GM18858 (cell line): ENCODE data around the gene UBTFL1.
"Not testable (repeated sequence)": the region's sequence is repeated elsewhere in the genome, so short reads cannot be mapped to it uniquely, and the experiment has no call there.

ENCODE experiments used
- ATAC-seq: cut with Tn5 transposase; IDR thresholded peaks from one replicate; pipeline ENCODE4 v1.9.1; 2021; ENCODE audit not compliant: unreplicated experiment

Gene UBTFL1

DNA sequence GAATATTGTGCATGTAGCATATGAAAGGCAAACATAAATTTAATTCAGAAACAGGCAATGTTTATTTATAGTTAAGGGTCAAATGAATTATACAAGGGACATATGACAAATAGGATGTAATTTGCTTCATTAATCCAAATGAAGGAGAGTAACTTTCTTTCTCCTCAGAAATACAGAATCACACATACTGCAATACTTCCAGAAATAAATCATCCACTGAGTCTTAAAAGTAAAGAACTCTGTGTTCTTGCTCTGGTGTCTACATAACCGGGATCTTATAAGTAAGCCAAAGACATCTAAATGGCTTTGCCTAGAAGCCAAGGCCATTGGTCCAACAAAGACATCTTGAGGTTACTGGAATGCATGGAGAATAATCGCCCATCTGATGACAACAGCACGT, at the start of gene UBTFL1:
UBTFL1 (plus strand) TSS at position 301 of the 400 bp plus-strand sequence; CDS start at position 301, 0 bp downstream.
- ATAC-seq = not testable (repeated sequence)

GRCh38 chr11:90051591-90052209, 34.0 kb upstream of the UBTFL1 start:
- ATAC-seq = not testable (repeated sequence)

DNA sequence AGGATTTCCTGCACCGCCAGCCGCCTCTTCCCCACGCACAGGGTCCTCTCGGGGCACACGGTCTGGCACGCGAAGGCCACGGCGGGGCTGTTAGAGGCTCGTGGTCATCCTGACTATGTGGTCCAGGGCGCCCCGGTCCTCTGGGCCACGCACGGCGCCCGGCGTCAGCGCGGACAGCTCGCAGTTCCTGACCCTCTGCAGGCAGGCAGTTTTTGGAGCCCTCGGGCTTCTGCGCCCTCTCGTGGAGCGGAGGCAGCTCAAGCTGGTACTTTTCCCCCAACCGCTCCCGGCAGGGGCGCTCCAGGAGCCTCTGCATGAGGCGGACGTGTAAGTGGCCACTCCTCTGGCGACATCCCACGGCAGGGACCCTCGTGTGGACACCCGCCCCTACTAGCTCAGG, 33.4 kb upstream of the UBTFL1 start:
- not testable (repeated sequence) for ATAC-seq

DNA sequence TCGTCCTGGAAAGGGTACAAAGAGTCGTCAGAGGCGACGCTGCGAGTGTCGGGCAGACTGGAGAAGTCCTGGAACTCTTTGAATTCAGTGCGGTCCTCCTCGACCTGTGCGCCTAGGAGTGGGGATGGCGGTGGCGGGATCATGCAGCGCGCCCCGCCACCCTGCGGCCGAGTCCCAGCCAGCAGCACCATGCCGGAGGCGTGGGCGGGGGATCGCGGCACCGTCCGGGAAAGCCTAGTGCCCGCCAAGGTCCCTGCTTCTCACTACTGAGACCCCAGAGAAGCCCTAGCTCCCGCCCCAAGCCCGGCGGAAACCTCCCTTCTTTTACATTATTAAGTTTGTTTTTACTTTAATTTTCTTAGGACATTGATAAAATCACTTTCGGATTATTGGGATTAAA, 32.2 kb upstream of the UBTFL1 start:
- ATAC-seq = not testable (repeated sequence)

- not testable (repeated sequence) for ATAC-seq
Observed at GRCh38 chr11:90088731-90089130, 3.0 kb downstream of the UBTFL1 start.

GRCh38 chr11:90095230-90095924, 9.6 kb downstream of the UBTFL1 start:
- ATAC-seq = not testable (repeated sequence)

- not testable (repeated sequence) for ATAC-seq
Observed at GRCh38 chr11:90098261-90098660, 12.5 kb downstream of the UBTFL1 start.

- no peak for ATAC-seq
Observed at GRCh38 chr11:90100431-90100830, 14.7 kb downstream of the UBTFL1 start.

DNA sequence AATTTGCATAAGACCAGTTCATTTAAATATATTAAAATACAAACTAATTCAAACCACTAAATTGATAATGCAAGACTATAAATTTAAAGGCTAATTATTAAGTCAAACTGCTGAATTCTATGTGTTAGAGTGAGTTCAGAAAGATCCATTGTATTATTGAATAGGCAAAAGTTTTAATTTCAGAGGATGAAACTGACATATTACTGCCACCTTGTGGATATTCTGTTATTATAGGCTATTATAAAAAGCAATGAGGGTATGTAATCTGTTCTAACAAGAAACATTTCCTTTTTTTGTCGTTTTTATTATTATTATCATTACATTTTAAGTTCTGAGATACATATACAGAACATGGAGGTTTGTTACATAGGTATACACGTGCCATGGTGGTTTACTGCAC, 27.8 kb downstream of the UBTFL1 start:
- ATAC-seq = no peak

DNA sequence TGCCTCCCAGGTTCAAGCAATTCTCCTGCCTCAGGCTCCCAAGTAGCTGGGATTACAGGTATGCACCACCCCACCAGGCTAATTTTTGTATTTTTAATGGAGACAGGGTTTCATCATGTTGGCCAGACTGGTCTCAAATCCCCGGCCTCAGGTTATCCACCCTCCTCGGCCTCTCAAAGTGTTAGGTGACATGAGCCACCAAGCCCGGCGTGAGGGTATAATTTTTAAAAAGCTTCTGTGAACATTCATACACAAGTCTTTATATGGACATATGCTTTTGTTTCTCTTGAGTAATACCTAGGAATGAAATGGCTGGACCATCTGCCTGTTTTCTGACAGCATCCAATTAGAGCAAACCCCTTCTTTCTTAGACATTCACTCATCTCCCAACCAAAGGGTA, 34.4 kb downstream of the UBTFL1 start:
- ATAC-seq = no peak

DNA sequence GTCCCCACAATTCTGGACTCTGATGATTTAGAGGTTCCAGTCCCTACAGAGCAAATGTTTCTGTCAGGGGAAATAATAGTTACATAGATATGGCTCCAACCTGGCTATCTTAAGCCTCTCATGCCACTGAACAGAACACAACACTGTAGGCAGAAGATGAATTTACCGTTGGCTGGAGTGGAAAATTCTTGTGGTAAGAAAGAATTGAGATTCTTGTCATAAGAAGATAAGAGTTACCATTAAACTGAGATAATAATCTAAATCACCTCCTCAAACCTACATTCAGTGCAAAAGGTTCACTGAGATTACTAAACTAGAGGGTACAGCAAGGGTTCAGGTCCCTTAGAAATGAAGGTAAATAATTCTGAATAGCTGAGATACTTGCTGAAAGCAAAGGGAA, 38.6 kb downstream of the UBTFL1 start:
- no peak for ATAC-seq

- ATAC-seq = no peak
Observed at GRCh38 chr11:90124946-90125345, 39.2 kb downstream of the UBTFL1 start.

DNA sequence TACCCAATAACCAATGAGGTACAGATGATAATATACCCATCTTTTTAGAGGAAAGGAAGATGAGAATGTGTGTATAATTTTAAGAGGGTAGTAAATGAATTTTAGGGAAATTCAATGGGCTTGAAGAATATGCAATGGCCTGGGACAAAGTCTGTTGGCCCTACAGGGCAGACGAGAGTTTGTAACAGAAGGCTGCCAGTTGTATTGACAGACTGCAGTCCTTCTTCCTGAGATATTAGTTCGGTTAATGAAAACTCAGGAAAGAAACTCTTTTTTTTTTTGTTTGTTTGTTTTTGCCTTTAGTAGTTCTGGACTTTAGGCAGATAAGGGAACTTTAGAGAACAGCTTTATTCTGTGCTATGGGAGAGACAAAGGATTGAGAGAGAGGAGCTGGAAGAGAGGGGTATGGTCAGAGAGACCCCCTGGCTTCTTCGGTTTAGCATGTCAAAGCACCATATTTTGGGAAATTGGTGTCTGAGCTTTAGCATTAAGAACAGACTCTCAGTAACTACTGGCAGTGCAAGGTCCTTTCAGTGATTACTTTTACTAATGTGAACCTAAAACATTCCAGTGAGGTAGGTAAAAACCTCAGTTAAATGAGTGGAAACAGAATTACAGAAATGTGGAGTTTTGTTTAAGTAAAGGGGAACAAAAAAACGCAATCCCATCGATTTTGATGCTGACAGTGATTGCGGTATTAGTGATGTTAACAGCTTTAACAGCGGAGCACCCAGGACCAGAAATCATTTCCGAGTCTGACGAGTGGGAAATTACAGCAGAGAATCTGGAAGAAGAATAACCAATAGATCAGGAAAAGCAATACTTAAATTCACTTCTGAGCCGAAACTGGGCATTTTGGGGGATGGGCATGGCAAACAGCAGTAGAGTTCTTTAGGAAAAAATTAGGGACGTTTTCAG, 48.1 kb downstream of the UBTFL1 start:
- no peak for ATAC-seq

DNA sequence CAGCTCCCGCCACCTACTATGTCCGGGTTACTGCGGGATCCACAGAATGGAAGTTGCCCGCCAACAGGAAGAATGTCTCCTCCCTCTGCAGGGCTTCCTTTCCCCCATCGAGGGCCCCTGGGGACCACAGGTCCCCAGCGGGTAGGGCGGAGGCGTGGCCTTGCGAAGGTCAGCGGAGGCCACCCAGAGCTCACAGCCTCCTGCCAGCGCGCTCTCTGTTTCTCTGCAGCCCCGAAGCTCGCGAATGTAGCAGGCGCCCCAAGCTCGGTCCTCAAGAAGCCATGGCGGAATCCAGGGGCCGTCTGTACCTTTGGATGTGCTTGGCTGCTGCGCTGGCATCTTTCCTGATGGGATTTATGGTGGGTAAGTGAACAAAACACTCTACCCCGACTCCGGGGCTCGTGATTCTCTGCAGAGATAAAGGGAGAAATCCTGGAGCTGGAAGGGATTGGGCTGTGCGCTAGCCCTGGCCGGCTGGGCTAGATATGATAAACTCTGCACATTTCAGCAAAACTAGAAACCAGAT, 48.8 kb downstream of the UBTFL1 start, which contains the start of gene NAALAD2:
NAALAD2 (plus strand) TSS at position 186 of the 526 bp plus-strand sequence; CDS start at position 282, 96 bp downstream.
- no peak for ATAC-seq

GRCh38 chr11:90135016-90135415, 49.3 kb downstream of the UBTFL1 start:
- no peak for ATAC-seq
